ENCODE data around the gene AGR2.
"Not testable (repeated sequence)": the region's sequence is repeated elsewhere in the genome, so short reads cannot be mapped to it uniquely, and the experiment has no call there.

AGR2 gene

GRCh38 chr7:16773326-16773725 lies 31.5 kb downstream of the AGR2 start:
- no peak for DNase-seq (ENCODE audit: low read depth)
- TF ChIP-seq CTCF (conservative IDR thresholded peaks at IDR 0.05; ENCODE audit: control insufficient read depth, insufficient read depth, low read depth, low read length): no peak
- no peak overlapping the region for H3K4me3 ChIP-seq (ENCODE audit: control insufficient read depth, low read depth, low read length)

- no peak for DNase-seq (ENCODE audit: low read depth)
- TF ChIP-seq CTCF (conservative IDR thresholded peaks at IDR 0.05; ENCODE audit: control insufficient read depth, insufficient read depth, low read depth, low read length): no peak
- no peak overlapping the region for H3K4me3 ChIP-seq (ENCODE audit: control insufficient read depth, low read depth, low read length)
Observed at GRCh38 chr7:16770657-16771329, 34.0 kb downstream of the AGR2 start.

GRCh38 chr7:16769994-16770393 lies 34.8 kb downstream of the AGR2 start:
- H3K4me3 ChIP-seq (ENCODE audit: control insufficient read depth, low read depth, low read length); DNase-seq (ENCODE audit: low read depth): not testable (repeated sequence)

- DNase-seq (ENCODE audit: low read depth): no peak
- TF ChIP-seq CTCF (conservative IDR thresholded peaks at IDR 0.05; ENCODE audit: control insufficient read depth, insufficient read depth, low read depth, low read length): no peak
- H3K4me3 ChIP-seq (ENCODE audit: control insufficient read depth, low read depth, low read length): no peak overlapping the region
Observed at GRCh38 chr7:16765436-16765859, 39.4 kb downstream of the AGR2 start.

- TF ChIP-seq CTCF (conservative IDR thresholded peaks at IDR 0.05; ENCODE audit: control insufficient read depth, insufficient read depth, low read depth, low read length): no peak
- DNase-seq (ENCODE audit: low read depth): no peak
- no peak overlapping the region for H3K4me3 ChIP-seq (ENCODE audit: control insufficient read depth, low read depth, low read length)
Observed at GRCh38 chr7:16764942-16765341, 39.9 kb downstream of the AGR2 start.

GRCh38 chr7:16762177-16762576 lies 42.6 kb downstream of the AGR2 start:
- H3K4me3 ChIP-seq (ENCODE audit: control insufficient read depth, low read depth, low read length): no peak overlapping the region
- no peak for DNase-seq (ENCODE audit: low read depth)
- no peak for TF ChIP-seq CTCF (conservative IDR thresholded peaks at IDR 0.05; ENCODE audit: control insufficient read depth, insufficient read depth, low read depth, low read length)

GRCh38 chr7:16759840-16760239 lies 45.0 kb downstream of the AGR2 start:
- TF ChIP-seq CTCF (conservative IDR thresholded peaks at IDR 0.05; ENCODE audit: control insufficient read depth, insufficient read depth, low read depth, low read length): no peak
- DNase-seq (ENCODE audit: low read depth): no peak

More at GRCh38 chr7:16759840-16760239, 45.0 kb downstream of the AGR2 start:
- no peak overlapping the region for H3K4me3 ChIP-seq (ENCODE audit: control insufficient read depth, low read depth, low read length)

Data from fibroblast of mammary gland (primary cell).